LNCAP (cell line): ENCODE results near the gene TMEM256.

Source experiments
- CTCF ChIP-seq: fragments of 450-650 bp; IDR thresholded peaks from 2 replicates; pipeline ENCODE4 v1.5.1; 2017; ENCODE audit warnings: mild to moderate bottlenecking

Gene TMEM256

GRCh38 chr17:7440834-7441195, 36.9 kb upstream of the TMEM256 start:
- no peak for TF ChIP-seq CTCF

- TF ChIP-seq CTCF = no peak
These were observed 36.4 kb upstream of the TMEM256 start for GRCh38 chr17:7440113-7440833.

- no peak for TF ChIP-seq CTCF
These were observed 35.7 kb upstream of the TMEM256 start, which contains the start of gene FGF11 for GRCh38 chr17:7439462-7440112. TSS of gene FGF11 (plus strand) at chr17:7439512. CDS start at chr17:7439621, 109 bp downstream.

GRCh38 chr17:7438656-7439460, 35.0 kb upstream of the TMEM256 start:
- TF ChIP-seq CTCF = no peak

- TF ChIP-seq CTCF = no peak
These were observed 34.2 kb upstream of the TMEM256 start for GRCh38 chr17:7437950-7438614.

GRCh38 chr17:7437369-7437863, 33.5 kb upstream of the TMEM256 start:
- no peak for TF ChIP-seq CTCF
